Thyroid gland (tissue), 4 donors: ENCODE results near the gene CHAF1A. TPM values are rescaled to one million over a fixed set of nuclear protein-coding genes. Genes with fewer than 3 reads are reported as not detected.

Experiments used
- DNase-seq, 2 donors: peaks; one replicate each; pipeline ENCODE4 v3.0.0-alpha.2; 2019
- H3K27ac ChIP-seq, 3 donors: fragments of 200-600 bp; sonication (generic); 1 replicate in 2 of 3; 2 replicates in 1 of 3; pipeline ENCODE4 v1.5.1; 2016 to 2019; ENCODE audit warnings: mild to moderate bottlenecking in 1 of 3, moderate library complexity in 1 of 3
- H3K27me3 ChIP-seq: fragments of 200-600 bp; sonication (generic); one replicate; pipeline ENCODE4 v1.5.1; 2019
- H3K36me3 ChIP-seq, 2 donors: fragments of 200-600 bp; sonication (generic); one replicate each; pipeline ENCODE4 v1.5.1; 2016 to 2019
- H3K4me1 ChIP-seq, 2 donors: fragments of 200-600 bp; sonication (generic); one replicate each; pipeline ENCODE4 v1.5.1; 2017 to 2019
- H3K4me3 ChIP-seq, 3 donors: fragments of 200-600 bp; sonication (generic); replicated peaks in 1 of 3; 1 replicate in 2 of 3; 2 replicates in 1 of 3; pipeline ENCODE4 v1.5.1; 2016; ENCODE audit warnings: mild to moderate bottlenecking in 1 of 3
- H3K9me3 ChIP-seq: fragments of 200-600 bp; sonication (generic); one replicate; pipeline ENCODE4 v1.5.1; 2017
- POLR2A ChIP-seq, 2 donors: fragments of 450-650 bp; IDR thresholded peaks; one replicate each; pipeline ENCODE4 v1.6.1; 2017; ENCODE audit warnings: antibody characterized with exemption in 2 of 2, mild to moderate bottlenecking in 2 of 2, moderate library complexity in 1 of 2
- WGBS, 2 donors: methylation state at CpG; one replicate each; pipeline ENCODE4 v1.1.5; 2017; 5-methylcytosine and 5-hydroxymethylcytosine counted together
- intact Hi-C: fragments of 100-400 bp; cut with DNase I; formaldehyde crosslinking; loops from one replicate; pipeline ENCODE4 v1.15.1; 2023
- total RNA-seq, 4 donors: library from RNA; depleted of rRNA; stranded (reverse); fragments of >200 nt; gene quantifications; one replicate each; pipeline ENCODE4 v1.2.3, GENCODE V29; 2016
- TF ChIP-seq, protein P1 (sequence below), 6 experiments: fragments of 200-600 bp in 3 of 6; fragments of 450-650 bp in 3 of 6; sonication (generic) in 3 of 6; IDR thresholded peaks; one replicate each; pipeline ENCODE4 v1.5.1; 2016 to 2019; ENCODE audit warnings: antibody characterized with exemption in 6 of 6, mild to moderate bottlenecking in 2 of 6, inconsistent platforms in 1 of 6, moderate library complexity in 1 of 6

CHAF1A gene
- total RNA-seq, 4 donors from 2014 or later, result 4.1 to 5.1 (median 4.4) TPM

DNA sequence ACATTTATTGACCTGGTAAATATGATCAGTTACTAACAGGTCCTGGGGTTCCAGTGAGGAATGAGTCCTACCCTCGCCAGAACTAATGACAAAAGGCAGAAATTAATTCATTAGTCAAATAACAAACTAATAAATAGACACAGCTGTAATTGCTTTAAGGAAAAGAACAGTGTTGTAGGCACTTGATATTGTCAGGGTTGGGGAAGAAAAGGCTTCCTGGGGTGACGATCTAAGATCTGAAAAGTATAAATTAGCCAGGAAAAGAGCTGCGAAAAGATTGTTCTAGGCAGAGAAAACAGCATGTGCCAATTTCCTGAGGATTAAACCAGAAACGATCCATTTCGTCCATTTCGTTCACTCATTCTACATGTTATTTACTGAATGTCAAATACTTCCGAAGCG, 670 bp upstream of the CHAF1A start:
- no peaks in the 10 kb centered on the region for H3K9me3 ChIP-seq
- peaks cover 27 to 43% of the 10 kb centered on the region in 2 donors for H3K4me1 ChIP-seq
- intact Hi-C loops, result loop anchor here (10.0 kb wide), 1 partner anchor 157 kb away; the partner anchor contains the start of gene YJU2
- H3K36me3 ChIP-seq, result no peaks in the 10 kb centered on the region
- 4% methylated on average over 8 of the region's 8 CpGs for WGBS, 2 donors
- DNase-seq, result no peak
- H3K27ac ChIP-seq, result peak overlapping the region; percentile 83 to 86 (median 83)
- TF ChIP-seq, protein P1, sequence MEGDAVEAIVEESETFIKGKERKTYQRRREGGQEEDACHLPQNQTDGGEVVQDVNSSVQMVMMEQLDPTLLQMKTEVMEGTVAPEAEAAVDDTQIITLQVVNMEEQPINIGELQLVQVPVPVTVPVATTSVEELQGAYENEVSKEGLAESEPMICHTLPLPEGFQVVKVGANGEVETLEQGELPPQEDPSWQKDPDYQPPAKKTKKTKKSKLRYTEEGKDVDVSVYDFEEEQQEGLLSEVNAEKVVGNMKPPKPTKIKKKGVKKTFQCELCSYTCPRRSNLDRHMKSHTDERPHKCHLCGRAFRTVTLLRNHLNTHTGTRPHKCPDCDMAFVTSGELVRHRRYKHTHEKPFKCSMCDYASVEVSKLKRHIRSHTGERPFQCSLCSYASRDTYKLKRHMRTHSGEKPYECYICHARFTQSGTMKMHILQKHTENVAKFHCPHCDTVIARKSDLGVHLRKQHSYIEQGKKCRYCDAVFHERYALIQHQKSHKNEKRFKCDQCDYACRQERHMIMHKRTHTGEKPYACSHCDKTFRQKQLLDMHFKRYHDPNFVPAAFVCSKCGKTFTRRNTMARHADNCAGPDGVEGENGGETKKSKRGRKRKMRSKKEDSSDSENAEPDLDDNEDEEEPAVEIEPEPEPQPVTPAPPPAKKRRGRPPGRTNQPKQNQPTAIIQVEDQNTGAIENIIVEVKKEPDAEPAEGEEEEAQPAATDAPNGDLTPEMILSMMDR (IDR thresholded peaks at IDR 0.05), result no peak
- no peak for TF ChIP-seq POLR2A (IDR thresholded peaks at IDR 0.05)
- H3K4me3 ChIP-seq, result peak overlapping the region in 1 of 3 donors; percentile 12
- no peaks in the 10 kb centered on the region for H3K27me3 ChIP-seq

- H3K36me3 ChIP-seq, result no peaks in the 10 kb centered on the region
- no peaks in the 10 kb centered on the region for H3K27me3 ChIP-seq
- peaks cover 13 to 29% of the 10 kb centered on the region in 2 donors for H3K4me1 ChIP-seq
- peak overlapping the region; percentile 22 to 78 (median 74) for H3K4me3 ChIP-seq
- intact Hi-C loops, result loop anchor here (10.0 kb wide), 1 partner anchor 158 kb away; the partner anchor contains the start of gene YJU2
- TF ChIP-seq, protein P1 (IDR thresholded peaks at IDR 0.05), result no peak
- no peak for TF ChIP-seq POLR2A (IDR thresholded peaks at IDR 0.05)
- WGBS, 2 donors, result 12 to 15% methylated on average over 19 to 25 of the region's 32 CpGs
- H3K27ac ChIP-seq, result no peak overlapping the region
- H3K9me3 ChIP-seq, result no peaks in the 10 kb centered on the region
- DNase-seq, result no peak
Measured at GRCh38 chr19:4403005-4403761, 743 bp downstream of the CHAF1A start.

DNA sequence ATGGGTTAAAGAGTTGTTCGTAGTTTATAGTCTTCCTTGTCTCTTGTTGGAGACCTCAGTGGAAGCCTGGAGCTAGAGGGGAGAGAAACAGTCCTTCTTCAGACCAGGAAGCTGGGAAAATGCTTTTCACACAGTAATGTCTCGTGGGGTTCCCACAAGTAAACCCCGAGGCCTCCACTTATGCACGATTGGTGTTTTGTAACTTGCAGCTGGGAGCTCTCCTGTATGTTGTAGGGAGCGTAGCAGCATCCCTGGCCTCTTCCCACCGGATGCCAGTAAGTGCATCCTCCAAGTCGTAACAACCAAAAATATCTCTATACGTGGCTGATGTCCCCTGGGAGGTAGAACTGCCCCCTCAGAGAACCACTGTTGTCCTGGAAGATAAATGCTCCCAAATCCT, 3.5 kb downstream of the CHAF1A start:
- 77 to 78% methylated on average over 8 of the region's 8 CpGs for WGBS, 2 donors
- intact Hi-C loops, result loop anchor here (10.0 kb wide), 1 partner anchor 161 kb away; the partner anchor contains the start of gene YJU2

GRCh38 chr19:4406626-4407025, 4.2 kb downstream of the CHAF1A start:
- peaks cover 9 to 11% of the 10 kb centered on the region in 2 donors for H3K4me1 ChIP-seq
- no peaks in the 10 kb centered on the region for H3K36me3 ChIP-seq
- TF ChIP-seq POLR2A (IDR thresholded peaks at IDR 0.05), result no peak
- TF ChIP-seq, protein P1 (IDR thresholded peaks at IDR 0.05), result no peak
- 93 to 95% methylated on average over 7 of the region's 7 CpGs for WGBS, 2 donors
- intact Hi-C loops, result loop anchor here (10.0 kb wide), 1 partner anchor 162 kb away; the partner anchor contains the start of gene YJU2
- DNase-seq, result no peak
- no peak overlapping the region for H3K4me3 ChIP-seq
- H3K27me3 ChIP-seq, result no peaks in the 10 kb centered on the region
- H3K9me3 ChIP-seq, result no peaks in the 10 kb centered on the region
- no peak overlapping the region for H3K27ac ChIP-seq

More for the DNA sequence above, 3.5 kb downstream of the CHAF1A start:
- no peak overlapping the region for H3K27ac ChIP-seq
- TF ChIP-seq, protein P1 (IDR thresholded peaks at IDR 0.05), result no peak
- no peak for TF ChIP-seq POLR2A (IDR thresholded peaks at IDR 0.05)
- H3K36me3 ChIP-seq, result no peaks in the 10 kb centered on the region
- H3K4me3 ChIP-seq, result no peak overlapping the region
- no peaks in the 10 kb centered on the region for H3K9me3 ChIP-seq
- no peaks in the 10 kb centered on the region for H3K27me3 ChIP-seq
- H3K4me1 ChIP-seq, result peaks cover 9 to 15% of the 10 kb centered on the region in 2 donors
- no peak for DNase-seq
